HG03097 (cell line): ENCODE data around the gene TLCD3B.

Source experiments
- ATAC-seq: cut with Tn5 transposase; IDR thresholded peaks from one replicate; pipeline ENCODE4 v1.9.1; 2021; ENCODE audit not compliant: unreplicated experiment, low FRiP score

Gene TLCD3B

DNA sequence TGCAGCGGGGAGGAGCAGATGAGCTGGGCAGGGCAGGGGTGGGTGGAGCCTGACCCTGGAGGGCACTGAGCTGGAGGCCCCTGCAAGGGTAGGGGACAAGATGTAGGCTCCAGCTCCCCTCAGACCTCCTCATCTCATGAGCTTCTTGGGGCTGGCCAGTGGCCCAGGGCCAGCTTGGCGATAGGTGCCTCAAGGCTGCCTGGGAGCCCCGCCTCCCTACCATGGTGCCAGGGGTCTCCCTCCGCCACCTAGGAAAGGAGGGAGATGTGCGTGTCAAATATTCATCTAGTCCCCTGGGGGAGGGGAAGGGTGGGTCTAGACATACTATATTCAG is 39.5 kb downstream of the TLCD3B start:
- ATAC-seq, result no peak

DNA sequence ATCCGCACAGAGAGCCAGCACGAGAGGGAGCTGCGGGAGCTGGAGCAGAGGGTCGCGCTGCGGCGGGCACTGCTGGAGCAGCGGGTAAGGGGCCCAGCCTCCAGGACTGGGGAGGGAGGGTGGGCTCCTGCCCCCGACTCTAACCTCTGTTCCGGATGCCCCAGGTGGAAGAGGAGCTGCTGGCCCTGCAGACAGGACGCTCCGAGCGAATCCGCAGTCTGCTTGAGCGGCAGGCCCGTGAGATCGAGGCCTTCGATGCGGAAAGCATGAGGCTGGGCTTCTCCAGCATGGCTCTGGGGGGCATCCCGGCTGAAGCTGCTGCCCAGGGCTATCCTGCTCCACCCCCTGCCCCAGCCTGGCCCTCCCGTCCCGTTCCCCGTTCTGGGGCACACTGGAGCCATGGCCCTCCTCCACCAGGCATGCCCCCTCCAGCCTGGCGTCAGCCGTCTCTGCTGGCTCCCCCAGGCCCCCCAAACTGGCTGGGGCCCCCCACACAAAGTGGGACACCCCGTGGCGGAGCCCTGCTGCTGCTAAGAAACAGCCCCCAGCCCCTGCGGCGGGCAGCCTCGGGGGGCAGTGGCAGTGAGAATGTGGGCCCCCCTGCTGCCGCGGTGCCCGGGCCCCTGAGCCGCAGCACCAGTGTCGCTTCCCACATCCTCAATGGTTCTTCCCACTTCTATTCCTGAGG is 40.0 kb downstream of the TLCD3B start:
- ATAC-seq, result no peak

DNA sequence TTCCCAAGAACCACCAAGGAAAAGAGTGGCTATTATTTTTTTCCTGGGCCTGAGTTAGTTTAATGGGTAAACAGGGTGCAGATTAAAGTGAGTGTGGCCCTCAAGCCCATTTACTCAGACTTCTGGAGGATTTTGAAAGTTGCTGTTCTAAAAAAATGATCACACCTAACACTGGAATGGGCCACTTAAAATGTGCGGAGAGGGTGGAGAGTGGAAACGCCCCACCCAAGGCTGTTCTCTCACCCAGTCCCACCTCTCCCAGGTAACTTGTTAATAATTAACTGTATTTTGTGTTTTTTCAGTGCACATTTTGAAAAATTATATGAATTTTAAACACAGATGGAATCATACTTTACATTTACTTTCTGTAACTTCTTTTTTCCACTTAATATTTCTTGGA is 41.0 kb downstream of the TLCD3B start:
- ATAC-seq, result no peak

DNA sequence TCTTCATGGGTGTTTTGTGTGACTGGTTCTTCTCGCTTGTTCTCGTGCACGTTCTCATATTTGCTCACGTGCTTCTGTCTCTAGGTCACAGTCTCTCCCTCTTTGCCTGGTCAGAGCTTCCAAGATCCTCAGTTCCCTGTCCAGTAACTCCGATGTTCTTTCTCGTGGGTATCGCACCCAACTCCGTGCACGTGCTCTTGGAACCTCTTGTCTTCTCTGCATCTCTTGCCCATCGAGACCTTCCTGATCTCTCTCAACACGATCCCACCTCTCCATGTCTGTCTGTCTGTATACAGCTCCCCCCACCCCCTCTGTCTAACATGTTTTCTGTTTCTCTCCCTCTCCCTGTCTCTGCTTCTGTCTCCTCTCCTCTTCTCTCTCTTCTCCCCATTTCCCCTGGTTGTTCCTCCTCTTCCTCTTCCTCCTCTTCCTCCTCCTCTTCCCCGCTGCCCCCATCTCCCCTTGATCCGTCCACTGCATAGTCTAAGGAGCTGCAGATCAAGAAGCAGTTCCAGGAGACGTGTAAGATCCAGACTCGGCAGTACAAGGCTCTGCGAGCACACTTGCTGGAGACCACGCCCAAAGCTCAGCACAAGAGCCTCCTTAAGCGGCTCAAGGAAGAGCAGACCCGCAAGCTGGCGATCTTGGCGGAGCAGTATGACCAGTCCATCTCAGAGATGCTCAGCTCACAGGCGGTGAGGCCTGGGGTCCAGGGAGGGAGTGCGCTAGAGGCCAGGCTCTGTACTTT is 41.8 kb downstream of the TLCD3B start:
- ATAC-seq, result no peak

DNA sequence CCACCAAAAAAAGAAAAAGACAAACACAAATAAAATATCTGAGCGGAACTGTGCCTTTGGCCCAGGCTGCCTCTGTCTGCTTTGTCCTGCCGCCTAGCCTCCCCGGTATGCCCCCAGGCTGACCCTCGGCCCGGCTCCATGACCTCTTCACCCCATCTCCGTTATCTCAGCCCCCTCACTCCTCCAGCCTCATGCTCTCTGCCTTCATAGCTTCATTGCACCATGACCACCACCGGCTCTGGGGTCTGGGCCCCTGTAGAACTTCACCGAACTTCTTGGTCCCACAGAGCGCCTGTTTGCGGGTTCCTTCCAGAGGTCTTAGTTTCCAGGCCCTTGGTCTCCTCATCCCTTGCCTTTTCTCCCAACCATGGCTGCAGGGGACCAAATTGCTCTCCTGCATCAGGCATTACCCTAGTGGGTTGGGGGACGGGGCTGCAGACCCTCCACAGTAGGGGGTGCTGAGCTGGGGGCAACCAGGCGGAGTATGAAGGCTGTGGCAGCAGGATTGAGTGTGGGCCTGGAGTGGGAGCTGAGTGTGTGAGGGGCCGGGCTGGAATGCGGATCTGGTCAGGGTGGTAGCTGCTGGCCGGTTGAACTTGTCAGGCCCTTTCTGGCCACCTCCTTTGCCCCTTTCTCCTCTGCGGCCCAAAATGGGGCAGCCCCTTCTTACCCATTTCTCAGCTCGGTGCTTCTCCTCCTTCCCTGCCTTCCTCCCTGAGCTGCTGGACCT is 42.6 kb downstream of the TLCD3B start:
- ATAC-seq, result no peak

DNA sequence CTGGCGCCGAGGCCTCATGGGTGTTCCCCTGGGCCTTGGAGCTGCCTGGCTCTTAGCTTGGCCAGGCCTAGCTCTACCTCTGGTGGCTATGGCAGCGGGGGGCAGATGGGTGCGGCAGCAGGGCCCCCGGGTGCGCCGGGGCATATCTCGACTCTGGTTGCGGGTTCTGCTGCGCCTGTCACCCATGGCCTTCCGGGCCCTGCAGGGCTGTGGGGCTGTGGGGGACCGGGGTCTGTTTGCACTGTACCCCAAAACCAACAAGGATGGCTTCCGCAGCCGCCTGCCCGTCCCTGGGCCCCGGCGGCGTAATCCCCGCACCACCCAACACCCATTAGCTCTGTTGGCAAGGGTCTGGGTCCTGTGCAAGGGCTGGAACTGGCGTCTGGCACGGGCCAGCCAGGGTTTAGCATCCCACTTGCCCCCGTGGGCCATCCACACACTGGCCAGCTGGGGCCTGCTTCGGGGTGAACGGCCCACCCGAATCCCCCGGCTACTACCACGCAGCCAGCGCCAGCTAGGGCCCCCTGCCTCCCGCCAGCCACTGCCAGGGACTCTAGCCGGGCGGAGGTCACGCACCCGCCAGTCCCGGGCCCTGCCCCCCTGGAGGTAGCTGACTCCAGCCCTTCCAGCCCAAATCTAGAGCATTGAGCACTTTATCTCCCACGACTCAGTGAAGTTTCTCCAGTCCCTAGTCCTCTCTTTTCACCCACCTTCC is 43.5 kb downstream of the TLCD3B start:
- no peak for ATAC-seq

DNA sequence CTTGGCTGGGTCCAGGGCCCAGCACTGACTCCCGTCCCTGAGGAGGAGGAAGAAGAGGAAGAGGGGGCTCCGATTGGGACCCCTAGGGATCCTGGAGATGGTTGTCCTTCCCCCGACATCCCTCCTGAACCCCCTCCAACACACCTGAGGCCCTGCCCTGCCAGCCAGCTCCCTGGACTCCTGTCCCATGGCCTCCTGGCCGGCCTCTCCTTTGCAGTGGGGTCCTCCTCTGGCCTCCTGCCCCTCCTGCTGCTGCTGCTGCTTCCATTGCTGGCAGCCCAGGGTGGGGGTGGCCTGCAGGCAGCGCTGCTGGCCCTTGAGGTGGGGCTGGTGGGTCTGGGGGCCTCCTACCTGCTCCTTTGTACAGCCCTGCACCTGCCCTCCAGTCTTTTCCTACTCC is 44.1 kb downstream of the TLCD3B start:
- ATAC-seq, result no peak

DNA sequence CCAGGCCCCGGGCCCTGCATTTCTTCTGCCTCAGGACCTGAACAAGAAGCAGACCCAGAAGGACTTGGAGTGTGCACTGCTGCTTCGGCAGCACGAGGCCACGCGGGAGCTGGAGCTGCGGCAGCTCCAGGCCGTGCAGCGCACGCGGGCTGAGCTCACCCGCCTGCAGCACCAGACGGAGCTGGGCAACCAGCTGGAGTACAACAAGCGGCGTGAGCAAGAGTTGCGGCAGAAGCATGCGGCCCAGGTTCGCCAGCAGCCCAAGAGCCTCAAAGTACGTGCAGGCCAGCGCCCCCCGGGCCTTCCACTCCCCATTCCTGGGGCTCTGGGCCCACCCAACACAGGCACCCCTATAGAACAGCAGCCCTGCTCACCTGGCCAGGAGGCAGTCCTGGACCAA is 44.8 kb downstream of the TLCD3B start:
- no peak for ATAC-seq

DNA sequence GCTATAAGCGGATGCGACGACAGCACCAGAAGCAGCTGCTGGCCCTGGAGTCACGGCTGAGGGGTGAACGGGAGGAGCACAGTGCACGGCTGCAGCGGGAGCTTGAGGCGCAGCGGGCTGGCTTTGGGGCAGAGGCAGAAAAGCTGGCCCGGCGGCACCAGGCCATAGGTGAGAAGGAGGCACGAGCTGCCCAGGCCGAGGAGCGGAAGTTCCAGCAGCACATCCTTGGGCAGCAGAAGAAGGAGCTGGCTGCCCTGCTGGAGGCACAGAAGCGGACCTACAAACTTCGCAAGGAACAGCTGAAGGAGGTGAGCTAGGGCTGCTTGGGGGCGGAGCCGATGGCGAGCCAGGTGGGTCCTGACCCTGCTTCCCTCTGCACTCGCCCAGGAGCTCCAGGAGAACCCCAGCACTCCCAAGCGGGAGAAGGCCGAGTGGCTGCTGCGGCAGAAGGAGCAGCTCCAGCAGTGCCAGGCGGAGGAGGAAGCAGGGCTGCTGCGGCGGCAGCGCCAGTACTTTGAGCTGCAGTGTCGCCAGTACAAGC is 45.7 kb downstream of the TLCD3B start:
- no peak for ATAC-seq

DNA sequence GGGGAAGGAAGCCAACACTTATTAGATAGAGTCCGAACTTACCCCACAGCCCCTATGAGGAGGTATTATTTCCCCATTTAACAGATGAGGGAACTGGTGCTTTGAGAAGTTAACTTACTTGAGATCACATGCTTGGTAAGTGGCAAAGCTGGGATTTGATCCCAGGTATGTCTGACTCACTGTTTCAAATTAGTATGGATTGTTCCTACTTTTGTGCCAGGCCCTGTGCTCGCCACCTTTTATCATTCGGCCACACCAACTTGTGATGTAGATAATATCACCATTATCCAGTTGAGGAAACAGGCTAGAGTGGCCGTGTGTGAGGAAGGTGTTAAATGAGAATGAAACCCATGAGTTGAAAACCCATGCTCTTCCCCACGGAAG is 46.3 kb downstream of the TLCD3B start:
- ATAC-seq, result no peak

DNA sequence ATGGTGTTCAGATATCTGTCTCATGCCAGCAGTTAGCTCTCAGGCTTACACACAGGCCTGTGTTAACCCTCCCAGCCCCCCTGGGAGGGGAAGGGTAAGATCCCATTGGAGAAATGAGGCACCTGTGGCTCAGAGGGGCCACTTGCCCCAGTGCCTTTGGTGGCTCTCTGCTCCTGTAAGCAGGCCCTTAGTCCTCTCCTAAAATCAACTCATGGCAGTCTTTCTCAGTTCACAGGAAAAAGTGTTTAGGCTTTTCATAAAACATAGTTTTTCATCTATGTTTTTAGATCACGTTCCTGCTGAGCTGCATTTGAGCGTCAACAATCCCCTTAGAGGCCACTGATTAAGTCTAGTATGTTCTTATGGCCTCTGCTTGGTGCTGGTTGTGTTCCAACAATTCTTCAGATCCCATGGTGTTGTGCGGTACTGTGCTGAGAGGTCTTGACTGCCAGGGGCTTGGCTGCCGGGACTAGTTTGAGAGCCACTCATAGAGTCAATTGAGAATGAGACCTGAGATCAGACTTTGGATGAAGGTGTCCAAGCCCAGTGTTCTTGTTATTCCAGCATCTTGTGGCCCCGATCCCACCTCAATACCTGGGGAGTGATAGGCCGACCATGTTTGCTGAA is 46.8 kb downstream of the TLCD3B start:
- no peak for ATAC-seq

DNA sequence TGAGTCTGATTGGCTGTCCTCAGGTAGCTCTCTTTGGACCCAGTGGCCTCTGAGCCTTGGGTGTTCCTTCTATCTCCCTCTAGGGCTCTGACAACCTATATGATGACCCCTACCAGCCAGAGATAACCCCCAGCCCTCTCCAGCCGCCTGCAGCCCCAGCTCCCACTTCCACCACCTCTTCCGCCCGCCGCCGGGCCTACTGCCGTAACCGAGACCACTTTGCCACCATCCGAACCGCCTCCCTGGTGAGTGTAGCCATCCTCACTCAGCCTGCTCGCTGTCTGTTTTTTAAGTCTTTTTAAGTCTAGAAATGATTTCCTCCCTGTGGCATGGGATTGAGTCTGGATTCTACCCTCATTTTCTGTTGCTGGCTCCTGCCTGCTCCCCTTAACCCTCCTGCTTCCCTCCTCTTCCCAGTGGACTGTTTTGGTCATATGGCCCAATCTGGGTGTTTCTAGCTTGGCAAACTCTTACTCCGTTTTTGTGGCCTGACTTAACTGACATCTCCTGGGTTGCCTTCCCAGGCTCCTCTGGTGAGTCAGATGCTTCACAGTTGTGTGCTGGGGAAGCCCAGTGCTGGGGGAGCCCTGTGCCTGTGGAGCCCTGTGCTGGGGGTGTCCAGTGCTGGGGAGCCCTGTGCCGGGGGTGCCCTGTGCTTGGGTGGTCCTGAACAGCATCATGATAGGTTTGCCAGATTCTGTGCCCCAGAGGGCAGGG is 47.5 kb downstream of the TLCD3B start:
- ATAC-seq, result no peak

DNA sequence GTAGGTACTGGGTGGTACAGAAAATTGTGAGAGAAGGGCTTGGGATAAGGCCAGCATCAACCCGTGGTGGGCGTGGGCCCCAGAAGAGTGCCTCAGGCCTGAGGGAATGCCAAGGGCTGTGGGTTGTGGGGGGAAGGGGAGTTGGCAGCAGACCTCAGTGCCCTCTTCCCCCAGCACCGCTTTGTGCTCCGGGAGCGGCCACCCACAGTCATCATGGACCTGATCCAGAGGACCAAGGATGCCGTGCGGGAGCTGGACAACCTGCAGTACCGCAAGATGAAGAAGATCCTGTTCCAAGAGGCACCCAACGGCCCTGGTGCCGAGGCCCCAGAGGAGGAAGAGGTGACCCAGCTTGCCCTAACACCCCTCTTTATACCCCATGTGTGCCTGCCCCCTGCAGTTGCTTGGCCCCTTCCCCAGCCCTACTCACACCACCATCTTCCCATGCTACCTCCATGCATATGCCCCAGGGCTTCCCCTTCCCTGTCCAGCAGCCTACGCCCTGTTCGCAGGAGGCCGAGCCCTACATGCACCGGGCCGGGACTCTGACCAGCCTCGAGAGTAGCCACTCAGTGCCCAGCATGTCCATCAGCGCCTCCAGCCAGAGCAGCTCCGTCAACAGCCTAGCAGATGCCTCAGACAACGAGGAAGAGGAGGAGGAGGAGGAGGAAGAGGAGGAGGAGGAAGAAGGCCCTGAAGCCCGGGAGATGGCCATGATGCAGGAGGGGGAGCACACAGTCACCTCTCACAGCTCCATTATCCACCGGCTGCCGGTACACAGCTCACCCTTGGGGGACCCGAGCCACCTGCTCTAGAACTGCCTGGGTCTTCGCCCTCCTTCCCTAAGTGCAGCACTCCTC is 48.3 kb downstream of the TLCD3B start:
- no peak for ATAC-seq

DNA sequence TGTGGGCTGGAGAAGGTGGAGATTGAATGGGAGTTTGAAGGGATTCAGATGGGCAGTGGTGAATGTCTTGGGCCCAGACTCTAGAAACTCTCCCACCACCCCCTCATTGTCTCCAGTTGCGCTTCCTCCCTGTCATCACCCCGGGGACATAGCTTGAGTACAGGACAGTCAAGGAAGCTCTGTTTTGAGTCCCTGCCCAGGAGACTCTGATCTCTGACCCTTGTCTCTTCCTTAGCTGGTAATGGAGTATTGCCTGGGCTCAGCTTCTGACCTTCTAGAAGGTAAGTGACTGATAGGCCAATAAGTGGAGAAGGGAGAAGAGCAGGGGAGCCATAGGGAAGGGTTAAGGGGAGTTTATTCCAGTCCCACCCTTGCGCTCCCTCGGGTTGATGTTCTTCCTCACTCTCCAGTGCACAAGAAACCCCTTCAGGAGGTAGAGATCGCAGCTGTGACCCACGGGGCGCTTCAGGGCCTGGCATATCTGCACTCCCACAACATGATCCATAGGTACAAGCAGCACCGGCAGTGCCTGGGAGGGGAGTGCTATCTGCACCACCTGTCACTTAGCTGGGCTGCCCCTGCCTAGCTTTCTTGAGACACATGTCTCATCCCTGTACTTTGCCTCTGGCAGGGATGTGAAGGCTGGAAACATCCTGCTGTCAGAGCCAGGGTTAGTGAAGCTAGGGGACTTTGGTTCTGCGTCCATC is 52.4 kb downstream of the TLCD3B start:
- no peak for ATAC-seq

DNA sequence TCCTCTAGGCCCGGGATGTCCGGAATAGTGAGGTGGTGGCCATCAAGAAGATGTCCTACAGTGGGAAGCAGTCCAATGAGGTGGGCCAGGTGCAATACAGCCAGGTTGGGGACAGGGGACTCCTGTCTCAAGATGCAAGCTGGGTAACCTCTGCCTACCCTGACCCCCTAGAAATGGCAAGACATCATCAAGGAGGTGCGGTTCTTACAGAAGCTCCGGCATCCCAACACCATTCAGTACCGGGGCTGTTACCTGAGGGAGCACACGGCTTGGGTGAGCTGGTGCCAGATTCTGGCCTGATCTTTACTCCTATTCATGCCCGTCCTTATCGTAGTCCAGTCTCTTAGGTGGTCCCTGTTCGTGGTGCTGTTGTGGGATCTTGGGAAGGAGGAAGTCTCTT is 53.0 kb downstream of the TLCD3B start:
- ATAC-seq, result no peak

DNA sequence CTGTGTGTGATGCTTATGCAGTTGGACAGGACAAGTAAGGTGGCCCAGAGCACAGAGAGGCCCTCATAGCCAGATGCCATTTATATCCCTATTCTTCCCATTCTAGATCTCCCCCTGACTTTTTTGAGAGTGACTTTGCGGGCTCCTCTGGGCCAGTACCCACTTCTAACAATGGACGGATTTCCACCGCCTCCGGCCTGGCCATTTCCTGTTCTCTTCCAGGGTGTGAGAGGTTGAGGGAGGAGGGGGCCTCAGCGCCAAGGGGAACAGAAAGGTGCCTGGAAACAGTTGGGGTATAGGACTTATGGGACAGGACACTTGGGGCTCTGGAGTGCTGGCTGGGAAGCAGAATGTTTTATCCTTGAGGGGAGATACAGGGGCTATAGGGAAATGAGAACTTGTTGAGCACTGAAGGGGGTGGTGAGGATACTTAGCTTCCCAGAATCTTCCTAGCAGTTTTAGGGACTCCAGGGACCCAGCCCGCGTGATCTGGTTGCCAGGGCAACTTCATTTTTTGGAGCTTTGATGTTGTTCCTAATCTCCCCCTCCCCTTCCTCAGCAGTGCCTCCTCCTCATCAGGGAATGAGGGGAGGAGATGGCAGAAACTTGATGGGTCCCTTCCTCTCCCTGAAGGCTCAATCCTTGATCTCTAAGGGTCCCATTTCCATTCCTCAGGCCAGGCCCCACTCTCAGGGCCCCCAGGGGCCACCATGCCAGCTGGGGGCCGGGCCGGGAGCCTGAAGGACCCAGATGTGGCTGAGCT is 53.8 kb downstream of the TLCD3B start:
- ATAC-seq, result no peak

DNA sequence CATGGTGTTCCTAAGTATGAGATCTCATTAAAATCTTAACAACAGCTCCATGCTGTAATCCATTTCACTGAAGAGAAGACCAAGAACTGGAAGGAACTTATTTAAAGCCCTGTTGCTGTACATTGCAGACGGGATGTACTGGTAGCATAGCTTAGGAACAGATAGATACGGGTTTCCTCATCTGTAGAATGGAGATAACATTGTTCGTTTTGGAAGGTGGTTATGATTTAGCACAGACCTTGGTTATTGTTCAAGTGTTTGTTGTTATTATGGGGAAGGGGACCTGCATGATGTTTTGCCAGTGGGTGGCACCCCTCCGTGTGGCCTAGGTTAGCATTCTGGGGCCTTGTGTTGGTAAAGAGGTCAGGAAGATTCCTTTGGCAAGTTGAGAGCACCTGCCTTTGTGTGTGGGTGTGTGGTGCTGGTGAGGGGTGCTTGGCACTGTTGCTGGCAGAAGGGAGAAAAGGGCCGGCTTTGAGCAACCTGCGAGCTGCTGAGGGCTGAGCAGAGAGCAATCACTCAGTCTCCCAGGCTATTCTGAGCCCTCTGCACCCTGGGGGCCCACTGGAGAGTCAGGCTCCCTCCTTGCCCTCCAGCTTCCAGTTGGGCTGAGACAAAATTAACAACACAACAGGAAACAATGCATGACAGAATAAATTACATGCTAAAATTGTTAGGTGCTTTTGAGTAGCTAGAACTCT is 55.1 kb downstream of the TLCD3B start:
- no peak for ATAC-seq
